Measurements from ENCODE around the gene NRIP1. TPM values are rescaled to one million over a fixed set of nuclear protein-coding genes. Genes with fewer than 3 reads are reported as not detected.

The NRIP1 gene
- total RNA-seq, 1 donor from 2014 or later = 104 TPM

GRCh38 chr21:15054606-15055239 lies 10.1 kb downstream of the NRIP1 start:
- peak overlapping the region; percentile 27 for H3K27ac Mint-ChIP-seq
- no peak for DNase-seq (ENCODE audit: low spot score in 2 of 2, unreplicated experiment in 2 of 2)
- TF ChIP-seq, protein P1, sequence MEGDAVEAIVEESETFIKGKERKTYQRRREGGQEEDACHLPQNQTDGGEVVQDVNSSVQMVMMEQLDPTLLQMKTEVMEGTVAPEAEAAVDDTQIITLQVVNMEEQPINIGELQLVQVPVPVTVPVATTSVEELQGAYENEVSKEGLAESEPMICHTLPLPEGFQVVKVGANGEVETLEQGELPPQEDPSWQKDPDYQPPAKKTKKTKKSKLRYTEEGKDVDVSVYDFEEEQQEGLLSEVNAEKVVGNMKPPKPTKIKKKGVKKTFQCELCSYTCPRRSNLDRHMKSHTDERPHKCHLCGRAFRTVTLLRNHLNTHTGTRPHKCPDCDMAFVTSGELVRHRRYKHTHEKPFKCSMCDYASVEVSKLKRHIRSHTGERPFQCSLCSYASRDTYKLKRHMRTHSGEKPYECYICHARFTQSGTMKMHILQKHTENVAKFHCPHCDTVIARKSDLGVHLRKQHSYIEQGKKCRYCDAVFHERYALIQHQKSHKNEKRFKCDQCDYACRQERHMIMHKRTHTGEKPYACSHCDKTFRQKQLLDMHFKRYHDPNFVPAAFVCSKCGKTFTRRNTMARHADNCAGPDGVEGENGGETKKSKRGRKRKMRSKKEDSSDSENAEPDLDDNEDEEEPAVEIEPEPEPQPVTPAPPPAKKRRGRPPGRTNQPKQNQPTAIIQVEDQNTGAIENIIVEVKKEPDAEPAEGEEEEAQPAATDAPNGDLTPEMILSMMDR (IDR thresholded peaks at IDR 0.05; ENCODE audit: unreplicated experiment) = no peak
- H3K27me3 Mint-ChIP-seq (ENCODE audit: low read depth) = no peaks in the 10 kb centered on the region
- H3K9me3 Mint-ChIP-seq = no peaks in the 10 kb centered on the region
- no peaks in the 10 kb centered on the region for H3K36me3 Mint-ChIP-seq
- H3K4me1 Mint-ChIP-seq = peaks cover 84% of the 10 kb centered on the region
- no peak overlapping the region for H3K4me3 Mint-ChIP-seq

DNA sequence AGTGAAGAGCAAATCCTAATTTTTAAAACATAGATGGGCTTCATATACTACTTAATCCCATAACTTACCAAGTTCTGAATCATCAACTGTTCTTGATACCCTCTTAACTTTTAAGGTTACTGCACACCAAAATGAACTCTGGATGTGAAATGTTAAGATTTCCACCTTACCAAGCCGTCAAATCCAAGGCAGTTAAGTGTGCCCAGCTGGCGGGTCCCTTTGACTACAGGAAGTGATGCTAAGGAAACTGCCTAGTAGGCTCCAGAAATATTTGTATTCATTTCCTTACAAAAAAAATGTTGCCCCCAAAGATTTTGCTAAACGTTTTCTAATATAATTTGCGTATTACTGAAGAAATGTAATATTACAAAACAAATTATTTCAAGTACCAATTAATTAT lies 10.7 kb downstream of the NRIP1 start:
- peaks cover 81% of the 10 kb centered on the region for H3K4me1 Mint-ChIP-seq
- H3K4me3 Mint-ChIP-seq = no peak overlapping the region
- TF ChIP-seq, protein P1 (IDR thresholded peaks at IDR 0.05; ENCODE audit: unreplicated experiment) = no peak
- H3K36me3 Mint-ChIP-seq = no peaks in the 10 kb centered on the region
- H3K9me3 Mint-ChIP-seq = no peaks in the 10 kb centered on the region
- no peak for DNase-seq (ENCODE audit: low spot score in 2 of 2, unreplicated experiment in 2 of 2)
- peak overlapping the region; percentile 23 for H3K27ac Mint-ChIP-seq
- no peaks in the 10 kb centered on the region for H3K27me3 Mint-ChIP-seq (ENCODE audit: low read depth)

DNA sequence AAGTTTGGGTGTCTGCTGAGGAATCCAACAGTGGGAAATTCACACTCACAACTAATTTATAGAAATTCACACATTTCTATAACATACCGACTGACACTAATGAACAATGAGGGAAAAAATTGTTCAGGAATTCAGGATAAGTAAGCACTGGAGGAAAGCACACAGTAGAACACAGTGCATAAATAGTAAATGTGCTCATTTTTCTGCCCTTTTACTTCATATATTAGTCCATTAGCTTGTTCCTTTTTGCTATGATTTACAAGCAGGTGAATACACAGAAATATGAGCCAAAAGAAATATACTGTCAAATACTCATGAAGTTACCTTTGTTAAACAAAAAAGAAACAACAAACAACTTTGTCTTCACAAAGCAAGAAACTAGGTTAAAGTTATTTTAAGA lies 11.3 kb downstream of the NRIP1 start:
- no peaks in the 10 kb centered on the region for H3K27me3 Mint-ChIP-seq (ENCODE audit: low read depth)
- peaks cover 77% of the 10 kb centered on the region for H3K4me1 Mint-ChIP-seq

GRCh38 chr21:15052459-15052763 lies 12.4 kb downstream of the NRIP1 start:
- DNase-seq (ENCODE audit: low spot score in 2 of 2, unreplicated experiment in 2 of 2) = no peak
- H3K4me1 Mint-ChIP-seq = peaks cover 72% of the 10 kb centered on the region
- peak overlapping the region; percentile 19 for H3K27ac Mint-ChIP-seq
- H3K9me3 Mint-ChIP-seq = no peaks in the 10 kb centered on the region
- TF ChIP-seq, protein P1 (IDR thresholded peaks at IDR 0.05; ENCODE audit: unreplicated experiment) = no peak
- no peak overlapping the region for H3K4me3 Mint-ChIP-seq
- H3K27me3 Mint-ChIP-seq (ENCODE audit: low read depth) = no peaks in the 10 kb centered on the region
- peaks cover 2% of the 10 kb centered on the region for H3K36me3 Mint-ChIP-seq

More for the DNA sequence above, 11.3 kb downstream of the NRIP1 start:
- TF ChIP-seq, protein P1 (IDR thresholded peaks at IDR 0.05; ENCODE audit: unreplicated experiment) = no peak
- Mint-ChIP-seq H3K4me3 (no peak overlapping the region), H3K9me3 (no peaks in the 10 kb centered on the region), H3K27ac (peak overlapping the region; percentile 61), H3K36me3 (no peaks in the 10 kb centered on the region)
- DNase-seq (ENCODE audit: low spot score in 2 of 2, unreplicated experiment in 2 of 2) = no peak

- Mint-ChIP-seq H3K4me1 (peaks cover 66% of the 10 kb centered on the region), H3K27me3 (ENCODE audit: low read depth) (no peaks in the 10 kb centered on the region), H3K9me3 (peaks cover 2% of the 10 kb centered on the region), H3K27ac (peak overlapping the region; percentile 57), H3K4me3 (no peak overlapping the region), H3K36me3 (peaks cover 5% of the 10 kb centered on the region)
- TF ChIP-seq, protein P1 (IDR thresholded peaks at IDR 0.05; ENCODE audit: unreplicated experiment) = no peak
- DNase-seq (ENCODE audit: low spot score in 2 of 2, unreplicated experiment in 2 of 2) = no peak
Measured at GRCh38 chr21:15051644-15052458, 12.9 kb downstream of the NRIP1 start.

All from mesothelial cell of epicardium (in vitro differentiated cells).